HG03103 (cell line): ENCODE results near the gene GRAMD1B.
A peak's percentile ranks its signal among the peaks of the same experiment; 100 is the strongest.

Experiments
- ATAC-seq: cut with Tn5 transposase; IDR thresholded peaks from one replicate; pipeline ENCODE4 v1.9.1; 2021; ENCODE audit warnings: low read depth; ENCODE audit not compliant: unreplicated experiment

GRAMD1B gene

GRCh38 chr11:123622576-123622975 is 192.5 kb downstream of the GRAMD1B start:
- ATAC-seq: no peak

GRCh38 chr11:123624974-123625373 is 194.9 kb downstream of the GRAMD1B start:
- ATAC-seq: no peak

- no peak for ATAC-seq
Observed at GRCh38 chr11:123628936-123629683, 199.0 kb downstream of the GRAMD1B start.

- no peak for ATAC-seq
Observed at GRCh38 chr11:123630126-123630608, 200.1 kb downstream of the GRAMD1B start.

- no peak for ATAC-seq
Observed at GRCh38 chr11:123640029-123640428, 210.0 kb downstream of the GRAMD1B start.

GRCh38 chr11:123640677-123641494 is 210.8 kb downstream of the GRAMD1B start:
- ATAC-seq: peak; percentile 69

- no peak for ATAC-seq
Observed at GRCh38 chr11:123641495-123641840, 211.4 kb downstream of the GRAMD1B start.

GRCh38 chr11:123642435-123642834 is 212.4 kb downstream of the GRAMD1B start:
- ATAC-seq: no peak

GRCh38 chr11:123645286-123645975 is 215.4 kb downstream of the GRAMD1B start:
- no peak for ATAC-seq

- ATAC-seq: no peak
Observed at GRCh38 chr11:123650901-123651300, 220.8 kb downstream of the GRAMD1B start.

- no peak for ATAC-seq
Observed at GRCh38 chr11:123652599-123652998, 222.5 kb downstream of the GRAMD1B start.

- ATAC-seq: no peak
Observed at GRCh38 chr11:123653483-123653826, 223.4 kb downstream of the GRAMD1B start.

- no peak for ATAC-seq
Observed at GRCh38 chr11:123653827-123654565, 223.9 kb downstream of the GRAMD1B start.

- ATAC-seq: no peak
Observed at GRCh38 chr11:123654566-123655081, 224.6 kb downstream of the GRAMD1B start, which contains the start of gene SCN3B. Gene SCN3B, minus strand, starts transcription at chr11:123654624. Its CDS starts 823 bp downstream, at chr11:123653801.

GRCh38 chr11:123659311-123659710 is 229.2 kb downstream of the GRAMD1B start:
- ATAC-seq: no peak

GRCh38 chr11:123659965-123660364 is 229.9 kb downstream of the GRAMD1B start:
- ATAC-seq: peak; percentile 93

- no peak for ATAC-seq
Observed at GRCh38 chr11:123665306-123665705, 235.2 kb downstream of the GRAMD1B start.

GRCh38 chr11:123670081-123670480 is 240.0 kb downstream of the GRAMD1B start:
- ATAC-seq: no peak

- ATAC-seq: no peak
Observed at GRCh38 chr11:123671534-123671933, 241.5 kb downstream of the GRAMD1B start.

GRCh38 chr11:123672568-123672967 is 242.5 kb downstream of the GRAMD1B start:
- ATAC-seq: no peak
